GM19025 (cell line): ENCODE data around the gene ACSF3.
"Not testable (repeated sequence)": the region's sequence is repeated elsewhere in the genome, so short reads cannot be mapped to it uniquely, and the experiment has no call there.

Experiments
- ATAC-seq: cut with Tn5 transposase; IDR thresholded peaks from one replicate; pipeline ENCODE4 v1.9.1; 2021; ENCODE audit warnings: mild to moderate bottlenecking, low read depth, moderate library complexity; ENCODE audit not compliant: unreplicated experiment

ACSF3 gene

DNA sequence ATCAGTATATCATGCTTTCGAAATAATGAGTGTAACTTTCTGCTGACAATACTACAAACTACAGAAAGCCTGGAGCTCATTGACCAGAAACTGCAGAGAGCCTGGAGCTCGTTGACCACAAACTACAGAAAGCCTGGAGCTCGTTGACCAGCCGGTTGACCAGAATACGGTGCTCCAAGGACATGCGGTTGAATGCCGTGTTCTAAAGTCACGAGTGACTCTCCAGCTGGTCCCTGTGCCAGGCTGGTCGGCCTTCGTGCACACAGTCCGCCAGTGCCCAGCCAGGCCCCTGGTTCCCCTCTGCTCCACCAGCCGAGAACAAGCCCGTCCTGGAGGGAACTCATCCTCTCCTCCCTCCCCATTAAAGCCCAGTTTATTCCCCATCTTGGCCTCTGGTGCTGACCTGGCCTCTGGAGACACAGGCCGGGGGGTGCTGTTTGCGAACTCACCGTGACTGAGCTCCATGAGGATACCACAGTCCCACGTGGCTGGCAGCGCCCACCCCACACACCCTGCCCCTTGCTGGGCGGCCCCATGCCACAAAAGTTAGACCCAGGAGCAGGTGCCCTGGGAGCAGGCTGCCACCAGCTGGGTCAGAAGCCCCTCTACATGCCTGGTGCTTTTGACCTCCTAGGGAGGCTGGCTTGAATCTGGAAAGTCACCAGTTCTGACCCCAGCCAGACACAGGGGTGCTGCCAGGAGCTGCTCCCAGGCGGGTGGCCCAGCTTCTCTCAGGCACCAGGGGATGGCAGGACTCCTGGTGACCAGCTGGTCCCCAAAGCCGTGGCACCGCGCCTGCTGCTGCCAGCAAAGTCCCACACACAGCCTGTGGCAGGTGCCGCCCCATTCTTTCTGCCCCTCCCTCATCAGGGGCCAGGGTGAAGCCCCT, 62.4 kb downstream of the ACSF3 start:
- no peak for ATAC-seq

GRCh38 chr16:89156740-89157645, 63.3 kb downstream of the ACSF3 start:
- ATAC-seq = no peak

- ATAC-seq = no peak
Measured at GRCh38 chr16:89157778-89158177, 64.1 kb downstream of the ACSF3 start.

GRCh38 chr16:89159066-89159849, 65.6 kb downstream of the ACSF3 start:
- ATAC-seq = no peak

DNA sequence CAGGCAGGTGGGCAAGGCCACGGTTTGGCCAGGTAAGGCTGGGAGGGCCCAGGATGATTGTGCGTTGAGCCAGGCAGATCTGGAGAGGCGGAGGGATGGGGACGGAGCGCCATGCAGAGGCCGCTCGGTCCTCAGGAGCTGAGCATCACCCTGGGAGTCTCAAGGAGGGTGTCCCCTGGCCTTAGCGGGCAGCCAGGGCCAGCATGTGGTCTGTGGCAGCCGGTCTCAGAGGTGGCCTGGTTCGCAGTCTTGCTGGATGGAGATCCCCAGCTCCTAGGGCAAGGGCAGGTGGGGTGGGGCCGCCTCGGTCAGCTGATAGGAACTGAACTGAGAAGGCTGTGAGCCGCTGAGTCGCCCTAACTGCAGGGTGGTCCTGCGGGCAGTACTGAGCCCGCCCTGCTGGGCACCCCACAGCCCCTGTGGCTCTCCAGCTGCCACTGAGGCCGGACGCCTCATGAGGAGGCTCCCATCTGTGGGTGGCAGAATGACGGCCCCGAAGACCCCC, 66.2 kb downstream of the ACSF3 start:
- no peak for ATAC-seq

DNA sequence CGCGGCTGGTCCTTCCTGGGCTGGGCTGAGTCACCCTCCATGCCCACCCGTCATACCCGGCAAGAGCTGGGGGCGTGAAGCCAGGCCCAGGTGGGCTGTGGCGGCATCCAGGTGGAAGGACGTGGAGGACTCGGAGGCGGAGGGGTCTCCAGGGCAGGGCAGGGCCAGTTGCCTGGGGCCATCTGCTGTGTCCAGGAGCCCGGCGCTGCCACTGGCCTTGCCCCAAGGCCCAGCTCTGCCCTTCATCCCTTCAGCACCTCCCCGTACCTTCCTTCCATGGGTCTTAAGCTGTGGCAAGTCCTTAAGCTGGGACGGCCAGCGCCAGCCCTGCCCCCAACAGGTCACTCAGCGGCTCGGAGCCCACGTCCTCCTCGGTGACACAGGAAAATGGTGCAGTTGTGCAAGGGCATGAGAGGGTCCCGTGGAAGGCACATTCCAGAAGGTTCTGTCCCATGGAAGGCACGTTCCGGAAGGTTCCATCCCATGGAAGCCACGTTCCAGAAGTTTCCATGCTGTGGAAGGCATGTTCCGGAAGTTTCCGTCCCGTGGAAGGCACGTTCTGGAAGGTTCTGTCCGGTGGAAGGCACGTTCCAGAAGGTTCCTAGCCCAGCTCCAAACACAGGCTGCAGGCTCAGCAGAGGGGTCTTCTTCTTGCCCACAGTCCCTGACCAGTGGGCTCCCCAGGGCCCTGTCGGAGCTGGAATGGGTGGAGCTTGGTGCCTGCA, 67.5 kb downstream of the ACSF3 start:
- no peak for ATAC-seq

DNA sequence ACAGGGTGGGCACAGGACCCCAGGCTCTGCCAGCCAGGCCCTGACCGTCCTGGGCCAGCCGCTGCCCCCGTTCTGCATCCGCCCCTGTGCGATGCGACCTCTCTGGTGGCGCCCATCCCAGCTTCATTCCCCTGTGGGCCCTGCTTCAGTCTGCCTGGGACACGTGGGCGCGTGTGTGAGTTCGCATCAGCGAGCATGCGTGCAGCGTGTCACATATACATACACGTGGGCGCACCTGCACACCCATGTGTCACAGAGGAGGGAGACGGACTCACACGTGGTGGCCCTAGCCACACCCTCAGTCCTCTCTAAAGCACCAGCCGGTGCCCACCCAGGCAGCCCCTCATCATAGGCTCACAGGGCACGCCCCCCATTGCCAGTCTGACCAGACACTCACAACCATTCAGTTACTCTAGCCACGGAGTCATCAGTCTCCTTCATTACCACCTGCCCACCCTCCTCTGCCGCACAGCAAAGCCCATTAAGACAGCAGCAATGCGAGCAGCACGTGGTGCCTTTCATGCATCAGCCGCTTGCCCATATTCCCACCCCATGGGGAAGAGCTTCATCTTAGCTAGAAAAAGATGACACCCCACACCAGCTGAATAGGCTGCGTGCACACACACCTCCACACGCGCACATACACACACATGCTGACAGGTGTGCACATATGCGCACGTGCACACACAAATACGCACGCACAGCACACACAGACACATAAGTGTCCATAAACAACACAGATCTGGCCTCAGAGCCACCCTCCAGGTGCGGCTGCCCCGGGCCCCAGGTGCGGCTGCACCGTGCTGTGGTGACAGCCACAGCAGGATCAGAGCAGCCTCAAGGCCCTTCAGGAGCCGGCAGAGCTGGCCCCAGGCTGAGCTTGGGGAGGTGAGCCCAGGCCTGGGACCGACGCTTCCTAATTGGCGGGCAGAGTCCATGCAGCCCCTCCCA, 68.4 kb downstream of the ACSF3 start:
- ATAC-seq = no peak

GRCh38 chr16:89163297-89163696, 69.6 kb downstream of the ACSF3 start:
- no peak for ATAC-seq

GRCh38 chr16:89164436-89164835, 70.8 kb downstream of the ACSF3 start:
- no peak for ATAC-seq

GRCh38 chr16:89164847-89165680, 71.4 kb downstream of the ACSF3 start:
- no peak for ATAC-seq

GRCh38 chr16:89165681-89165979, 72.0 kb downstream of the ACSF3 start:
- not testable (repeated sequence) for ATAC-seq

DNA sequence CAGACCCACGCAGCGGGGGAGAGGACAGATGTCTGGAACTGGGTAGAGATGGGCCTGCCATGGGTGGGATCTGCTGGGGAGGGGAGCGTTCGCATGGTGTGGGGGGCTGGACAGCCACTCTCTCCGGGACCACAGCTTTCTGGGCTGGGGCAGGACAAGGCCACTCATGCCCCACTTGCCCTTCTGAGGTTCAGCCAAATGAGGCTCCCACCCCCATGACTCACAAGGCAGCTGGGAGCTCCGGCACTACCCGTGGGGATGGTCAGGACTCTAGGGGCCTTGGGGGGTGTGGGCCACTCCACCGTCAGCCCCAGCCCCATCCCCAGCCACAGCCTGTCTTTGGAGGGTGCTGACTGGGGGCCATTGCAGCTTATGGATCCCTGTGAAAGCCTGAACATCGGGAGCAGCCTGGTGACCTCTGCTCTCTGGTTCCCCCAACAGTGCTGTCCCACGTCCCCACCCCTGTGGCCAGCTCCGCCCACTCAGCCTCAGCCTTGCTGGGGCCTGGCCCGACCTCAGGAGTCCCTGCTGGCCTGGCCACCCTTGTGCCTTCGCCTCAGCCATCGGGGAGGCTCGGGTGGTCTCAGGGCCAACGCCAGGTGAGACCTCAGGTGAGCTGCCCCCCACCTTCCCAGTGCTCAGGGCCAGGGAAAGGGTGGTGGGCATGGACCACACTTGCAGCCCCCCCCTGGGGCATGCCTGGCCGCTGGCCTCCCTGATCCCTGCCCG, 73.2 kb downstream of the ACSF3 start:
- ATAC-seq = no peak

- no peak for ATAC-seq
Measured at GRCh38 chr16:89167425-89167941, 73.8 kb downstream of the ACSF3 start.

DNA sequence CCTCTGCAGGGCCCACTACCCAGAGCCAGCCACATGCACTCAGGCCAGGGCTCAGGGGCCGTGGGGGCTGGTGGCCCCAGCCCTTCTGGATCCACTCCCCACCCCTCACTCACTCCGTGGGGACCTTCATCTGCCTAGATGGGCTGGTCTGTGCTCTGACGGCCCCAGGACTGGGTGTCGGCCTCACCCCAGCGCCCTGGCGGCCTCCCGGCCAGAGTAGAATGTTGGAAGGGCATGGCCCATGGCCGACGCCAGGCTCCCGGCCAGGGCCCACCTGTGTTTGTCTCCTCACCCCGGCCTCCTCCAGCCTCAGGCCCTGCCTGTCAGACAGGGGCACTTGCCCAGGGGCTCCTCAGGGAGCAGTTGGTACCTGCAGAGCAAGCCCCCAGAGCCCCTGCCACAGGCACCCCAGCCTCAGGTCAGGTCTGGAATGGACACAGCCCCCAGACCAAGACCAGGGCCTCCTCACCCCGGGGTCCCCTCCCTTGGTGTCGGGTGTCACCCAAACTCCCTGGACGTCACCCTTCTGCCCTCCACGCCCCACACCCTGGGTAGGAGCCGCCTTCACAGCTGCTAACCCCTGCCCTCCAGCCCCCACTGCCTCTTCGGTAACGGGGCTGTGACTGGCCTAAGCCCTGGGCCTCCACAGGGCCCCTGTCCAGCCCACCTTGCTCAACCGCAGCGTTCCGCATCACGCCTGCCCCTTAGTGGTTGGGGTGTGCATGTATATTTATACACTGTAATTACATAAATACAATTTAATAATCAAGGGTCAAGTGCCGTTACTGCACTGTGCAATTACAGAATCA, 74.9 kb downstream of the ACSF3 start:
- no peak for ATAC-seq

GRCh38 chr16:89169778-89170177, 76.1 kb downstream of the ACSF3 start:
- no peak for ATAC-seq
